GM18505 (cell line): ENCODE measurements around the gene VEGFA.

Experiments used
- ATAC-seq: cut with Tn5 transposase; IDR thresholded peaks from one replicate; pipeline ENCODE4 v1.9.1; 2021; ENCODE audit not compliant: unreplicated experiment
- POLR2A ChIP-seq: IDR thresholded peaks from 4 replicates; pipeline ENCODE4 v1.6.1; 2011; ENCODE audit warnings: borderline replicate concordance; ENCODE audit not compliant: insufficient read depth, insufficient read length; ENCODE audit errors: extremely low read depth

Gene VEGFA

GRCh38 chr6:43769526-43770371 lies at the start of gene VEGFA:
Gene VEGFA (plus strand): TSS chr6:43770211.
- peak; percentile 41 for ATAC-seq
- TF ChIP-seq POLR2A: peak; percentile 85

GRCh38 chr6:43720999-43721398 lies 49.0 kb upstream of the VEGFA start:
- ATAC-seq: no peak
- TF ChIP-seq POLR2A: no peak

- no peak for ATAC-seq
- no peak for TF ChIP-seq POLR2A
Observed at GRCh38 chr6:43722920-43723545, 47.0 kb upstream of the VEGFA start.

- TF ChIP-seq POLR2A: no peak
- ATAC-seq: peak; percentile 44
Observed at GRCh38 chr6:43723737-43724295, 46.2 kb upstream of the VEGFA start.

- ATAC-seq: no peak
- TF ChIP-seq POLR2A: no peak
Observed at GRCh38 chr6:43724354-43724753, 45.7 kb upstream of the VEGFA start.

GRCh38 chr6:43724914-43725642 lies 44.9 kb upstream of the VEGFA start:
- ATAC-seq: peak; percentile 69
- peak; percentile 26 for TF ChIP-seq POLR2A

- no peak for TF ChIP-seq POLR2A
- ATAC-seq: no peak
Observed at GRCh38 chr6:43725643-43726580, 44.1 kb upstream of the VEGFA start.

GRCh38 chr6:43727634-43728033 lies 42.4 kb upstream of the VEGFA start:
- ATAC-seq: no peak
- TF ChIP-seq POLR2A: no peak

- no peak for TF ChIP-seq POLR2A
- ATAC-seq: no peak
Observed at GRCh38 chr6:43728586-43728985, 41.4 kb upstream of the VEGFA start.

GRCh38 chr6:43729537-43729936 lies 40.5 kb upstream of the VEGFA start:
- TF ChIP-seq POLR2A: no peak
- ATAC-seq: no peak

- no peak for ATAC-seq
- no peak for TF ChIP-seq POLR2A
Observed at GRCh38 chr6:43730634-43731033, 39.4 kb upstream of the VEGFA start.
